NCI-H1092 (cell line): ENCODE results near the gene MTIF2.
"Not testable (repeated sequence)": the region's sequence is repeated elsewhere in the genome, so short reads cannot be mapped to it uniquely, and the experiment has no call there.

Experiments used
- DNase-seq: peaks from one replicate; lab custom pipeline; 2025; lab: John Stamatoyannopoulos, UW

MTIF2 gene

GRCh38 chr2:55241582-55241981 lies 27.4 kb downstream of the MTIF2 start:
- not testable (repeated sequence) for DNase-seq

- DNase-seq, result no peak
These were observed 29.3 kb downstream of the MTIF2 start for GRCh38 chr2:55239656-55240222.

GRCh38 chr2:55236992-55237543 lies 32.0 kb downstream of the MTIF2 start:
- no peak for DNase-seq

- DNase-seq, result no peak
These were observed 33.1 kb downstream of the MTIF2 start for GRCh38 chr2:55235724-55236538.

- no peak for DNase-seq
These were observed 35.4 kb downstream of the MTIF2 start for GRCh38 chr2:55233658-55233940.

GRCh38 chr2:55232863-55233657 lies 36.0 kb downstream of the MTIF2 start:
- no peak for DNase-seq

- DNase-seq, result peak; percentile 87
These were observed 36.8 kb downstream of the MTIF2 start, which contains the start of the genes CLHC1 and RPS27A for GRCh38 chr2:55232084-55232862. CLHC1 (minus strand) TSS chr2:55232293; CDS start chr2:55222411, 9,882 bp downstream. RPS27A (plus strand) TSS chr2:55232688; CDS start chr2:55232825, 137 bp downstream.

- DNase-seq, result no peak
These were observed 37.4 kb downstream of the MTIF2 start for GRCh38 chr2:55231546-55232083.

- no peak for DNase-seq
These were observed 38.5 kb downstream of the MTIF2 start for GRCh38 chr2:55230551-55230950.

- no peak for DNase-seq
These were observed 39.8 kb downstream of the MTIF2 start for GRCh38 chr2:55229221-55229620.

- DNase-seq, result no peak
These were observed 40.8 kb downstream of the MTIF2 start for GRCh38 chr2:55228226-55228563.

- not testable (repeated sequence) for DNase-seq
These were observed 41.4 kb downstream of the MTIF2 start for GRCh38 chr2:55227437-55228225.

- no peak for DNase-seq
These were observed 43.5 kb downstream of the MTIF2 start for GRCh38 chr2:55225481-55226020.

GRCh38 chr2:55224761-55225261 lies 44.2 kb downstream of the MTIF2 start:
- no peak for DNase-seq

- DNase-seq, result no peak
These were observed 44.9 kb downstream of the MTIF2 start for GRCh38 chr2:55223958-55224760.

GRCh38 chr2:55213822-55214221 lies 55.2 kb downstream of the MTIF2 start:
- DNase-seq, result no peak

- DNase-seq, result no peak
These were observed 64.1 kb downstream of the MTIF2 start for GRCh38 chr2:55204950-55205349.

- DNase-seq, result no peak
These were observed 64.5 kb downstream of the MTIF2 start for GRCh38 chr2:55204536-55204935.

GRCh38 chr2:55200416-55200815 lies 68.6 kb downstream of the MTIF2 start:
- no peak for DNase-seq
